ENCODE data around the gene CTRB2. TPM values are rescaled to one million over a fixed set of nuclear protein-coding genes. Genes with fewer than 3 reads are reported as not detected.

Gene CTRB2
- total RNA-seq, 2 donors from 2014 or later = not detected

DNA sequence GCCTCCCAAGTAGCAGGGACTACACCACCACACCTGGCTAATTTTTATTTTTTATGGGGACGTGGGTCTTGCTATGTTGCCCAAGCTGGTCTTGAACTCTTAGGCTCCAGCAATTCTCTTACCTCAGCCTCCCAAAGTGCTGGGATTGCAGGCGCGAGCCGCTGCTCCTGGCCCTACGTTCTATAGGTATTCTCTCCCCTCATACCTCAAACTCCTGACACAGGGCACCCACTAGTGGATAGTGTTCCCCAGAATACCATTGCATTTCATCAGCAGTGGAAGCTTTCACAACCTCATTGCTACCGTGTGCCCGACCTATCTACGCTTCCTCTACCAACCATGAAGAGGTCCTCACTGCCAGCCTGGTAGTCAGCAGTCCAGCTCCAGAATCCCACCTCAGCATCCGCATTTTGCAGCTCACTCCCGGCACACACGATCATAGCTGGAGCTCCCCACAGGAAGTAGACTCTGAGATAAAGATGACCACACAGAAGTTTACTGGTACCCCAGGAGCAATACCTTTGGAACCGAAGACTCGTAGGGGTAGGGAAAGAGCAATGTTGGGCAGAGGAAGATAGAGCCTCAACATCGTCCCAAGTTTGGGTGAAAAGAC is 9.3 kb downstream of the CTRB2 start:
- no peak for DNase-seq (ENCODE audit: low spot score)
- Histone ChIP-seq H3K27ac (no peak overlapping the region), H3K4me3 (peak overlapping the region in 1 of 2 donors; percentile 16), H3K36me3 (no peaks in the 10 kb centered on the region), H3K27me3 (no peaks in the 10 kb centered on the region), H3K4me1 (peaks cover 0 to 12% of the 10 kb centered on the region in 2 donors), H3K9me3 (no peaks in the 10 kb centered on the region)
- TF ChIP-seq, protein P1, sequence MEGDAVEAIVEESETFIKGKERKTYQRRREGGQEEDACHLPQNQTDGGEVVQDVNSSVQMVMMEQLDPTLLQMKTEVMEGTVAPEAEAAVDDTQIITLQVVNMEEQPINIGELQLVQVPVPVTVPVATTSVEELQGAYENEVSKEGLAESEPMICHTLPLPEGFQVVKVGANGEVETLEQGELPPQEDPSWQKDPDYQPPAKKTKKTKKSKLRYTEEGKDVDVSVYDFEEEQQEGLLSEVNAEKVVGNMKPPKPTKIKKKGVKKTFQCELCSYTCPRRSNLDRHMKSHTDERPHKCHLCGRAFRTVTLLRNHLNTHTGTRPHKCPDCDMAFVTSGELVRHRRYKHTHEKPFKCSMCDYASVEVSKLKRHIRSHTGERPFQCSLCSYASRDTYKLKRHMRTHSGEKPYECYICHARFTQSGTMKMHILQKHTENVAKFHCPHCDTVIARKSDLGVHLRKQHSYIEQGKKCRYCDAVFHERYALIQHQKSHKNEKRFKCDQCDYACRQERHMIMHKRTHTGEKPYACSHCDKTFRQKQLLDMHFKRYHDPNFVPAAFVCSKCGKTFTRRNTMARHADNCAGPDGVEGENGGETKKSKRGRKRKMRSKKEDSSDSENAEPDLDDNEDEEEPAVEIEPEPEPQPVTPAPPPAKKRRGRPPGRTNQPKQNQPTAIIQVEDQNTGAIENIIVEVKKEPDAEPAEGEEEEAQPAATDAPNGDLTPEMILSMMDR (IDR thresholded peaks at IDR 0.05) = no peak

DNA sequence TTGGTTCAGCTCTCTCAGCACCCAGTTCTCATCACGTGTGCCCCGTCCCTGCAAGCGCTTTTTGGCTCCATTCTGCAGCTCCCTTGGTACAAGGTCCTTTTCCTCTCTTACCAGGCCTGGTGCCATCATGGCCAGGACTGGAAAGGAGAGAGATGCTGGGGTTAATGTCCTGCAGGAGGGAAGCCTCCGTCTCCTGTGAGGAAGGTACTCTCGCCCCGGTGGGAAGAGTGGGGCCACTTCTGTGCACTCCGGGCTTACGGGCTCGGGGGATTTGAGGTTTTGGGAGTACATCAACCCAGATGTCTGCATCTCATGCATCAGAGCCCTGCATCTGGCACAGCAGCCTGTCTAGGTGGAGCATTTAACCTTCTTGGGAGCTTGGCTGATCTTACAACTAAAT is 10.1 kb downstream of the CTRB2 start:
- Histone ChIP-seq H3K36me3 (no peaks in the 10 kb centered on the region), H3K4me3 (no peak overlapping the region), H3K9me3 (no peaks in the 10 kb centered on the region), H3K4me1 (peaks cover 0 to 12% of the 10 kb centered on the region in 2 donors), H3K27me3 (no peaks in the 10 kb centered on the region), H3K27ac (no peak overlapping the region)
- TF ChIP-seq, protein P1 (IDR thresholded peaks at IDR 0.05) = no peak
- DNase-seq (ENCODE audit: low spot score) = no peak

DNA sequence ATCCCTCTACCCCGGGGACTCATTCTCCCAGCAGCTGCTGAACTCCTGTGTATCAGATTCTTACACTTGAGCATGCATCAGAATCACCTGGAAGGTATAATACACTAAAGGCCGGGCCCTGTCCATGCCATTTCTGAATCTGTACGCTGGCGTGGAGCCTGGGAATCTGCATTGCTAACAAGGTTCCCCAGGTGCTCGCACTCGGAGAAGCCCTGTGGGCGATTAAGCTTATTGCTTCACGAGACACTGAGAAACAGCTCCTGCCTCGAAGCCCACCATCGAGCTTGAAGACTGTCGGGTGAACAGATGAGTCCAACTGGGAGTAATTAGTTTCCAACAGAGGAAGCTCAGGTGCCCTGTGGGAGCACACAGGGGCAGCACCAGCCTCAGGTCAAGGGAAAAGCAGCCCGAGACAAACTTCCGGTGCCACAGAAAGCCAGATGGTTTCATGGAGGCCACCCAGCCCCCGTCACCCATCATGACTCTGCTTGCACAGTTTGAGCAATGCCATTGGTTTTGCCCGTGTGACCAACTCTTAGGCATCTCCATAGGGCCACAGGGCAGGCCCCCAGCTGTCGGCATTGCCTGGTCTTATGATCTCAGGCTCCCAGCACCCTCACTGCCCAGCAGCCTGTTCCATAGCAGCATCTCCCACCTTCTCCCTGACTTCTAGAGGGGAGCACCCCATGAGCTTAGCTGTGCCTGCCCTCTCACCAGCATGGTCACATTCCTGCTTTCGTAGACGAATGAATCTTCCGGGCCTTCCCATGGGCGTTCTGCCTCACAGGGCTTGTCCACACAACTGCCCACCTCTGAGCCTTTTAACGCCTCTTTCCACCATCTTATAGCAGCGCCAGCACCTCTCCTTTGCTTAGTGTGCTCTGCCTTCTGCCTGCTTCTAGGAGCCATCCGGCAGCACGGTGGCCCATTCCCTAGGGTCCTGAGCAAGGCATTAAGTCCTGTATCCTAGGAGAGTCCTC is 10.9 kb downstream of the CTRB2 start:
- TF ChIP-seq, protein P1 (IDR thresholded peaks at IDR 0.05) = no peak
- Histone ChIP-seq H3K27ac (no peak overlapping the region), H3K4me1 (peaks cover 0 to 12% of the 10 kb centered on the region in 2 donors), H3K27me3 (no peaks in the 10 kb centered on the region), H3K36me3 (no peaks in the 10 kb centered on the region), H3K9me3 (no peaks in the 10 kb centered on the region), H3K4me3 (no peak overlapping the region)
- DNase-seq (ENCODE audit: low spot score) = no peak

DNA sequence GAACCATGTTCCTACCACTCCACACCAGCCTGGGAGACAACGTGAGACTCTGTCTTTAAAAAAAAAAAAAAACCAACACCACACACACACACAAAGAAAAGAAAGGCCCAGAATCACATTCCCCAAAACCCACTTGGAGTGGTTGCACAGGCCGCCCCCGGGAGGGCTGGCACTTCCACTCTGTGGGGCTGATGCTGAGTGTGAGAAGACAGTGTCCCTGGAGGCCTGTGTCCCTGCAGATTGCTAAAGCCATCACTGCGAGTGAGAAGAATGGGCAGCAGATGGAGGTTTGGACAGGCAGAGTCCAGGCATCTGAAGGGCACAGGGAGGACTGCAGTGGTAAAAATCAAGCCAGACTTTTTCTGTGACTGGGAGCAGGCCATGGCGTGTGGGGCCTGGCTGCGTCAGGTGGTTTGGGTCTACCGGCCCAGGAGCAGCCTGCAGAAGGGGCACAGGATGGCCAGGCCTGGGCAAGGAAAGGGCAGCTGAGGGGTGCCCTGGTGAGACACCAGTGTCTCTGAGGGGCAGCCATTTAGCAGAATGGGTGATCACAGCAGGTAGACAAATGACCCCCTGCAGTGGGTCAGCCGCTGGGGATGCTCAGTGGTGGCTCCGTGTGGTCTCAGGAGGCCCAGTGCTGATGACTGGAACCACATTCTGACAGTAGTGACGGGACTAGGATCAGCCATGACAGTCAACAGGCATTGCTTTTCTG is 13.1 kb downstream of the CTRB2 start:
- TF ChIP-seq, protein P1 (IDR thresholded peaks at IDR 0.05) = no peak
- no peaks in the 10 kb centered on the region for H3K27me3 ChIP-seq
- H3K4me3 ChIP-seq = no peak overlapping the region
- no peaks in the 10 kb centered on the region for H3K36me3 ChIP-seq
- no peaks in the 10 kb centered on the region for H3K4me1 ChIP-seq
- H3K27ac ChIP-seq = no peak overlapping the region
- no peaks in the 10 kb centered on the region for H3K9me3 ChIP-seq
- no peak for DNase-seq (ENCODE audit: low spot score)

DNA sequence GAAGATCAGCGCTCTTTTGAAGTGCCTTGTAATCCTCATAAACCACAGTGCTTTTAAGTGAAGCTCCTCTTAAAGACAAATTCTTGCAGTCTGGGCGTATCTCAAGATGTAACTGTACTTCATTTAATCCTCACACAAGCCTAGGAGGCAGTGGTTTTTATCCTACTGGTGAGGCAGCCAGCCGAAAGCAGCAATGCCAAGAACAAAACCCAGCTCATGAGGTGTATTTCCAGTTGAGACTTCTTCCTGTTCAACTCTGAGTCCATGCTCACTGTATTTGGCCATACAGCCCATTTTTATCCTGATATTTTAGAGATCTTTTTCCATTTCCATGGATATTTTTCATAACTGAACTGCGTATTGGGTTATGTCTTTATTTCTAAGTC is 13.7 kb downstream of the CTRB2 start:
- no peaks in the 10 kb centered on the region for H3K9me3 ChIP-seq
- TF ChIP-seq, protein P1 (IDR thresholded peaks at IDR 0.05) = no peak
- H3K36me3 ChIP-seq = no peaks in the 10 kb centered on the region
- H3K27ac ChIP-seq = no peak overlapping the region
- H3K27me3 ChIP-seq = no peaks in the 10 kb centered on the region
- H3K4me1 ChIP-seq = no peaks in the 10 kb centered on the region
- no peak overlapping the region for H3K4me3 ChIP-seq
- no peak for DNase-seq (ENCODE audit: low spot score)

All from right atrium auricular region (tissue), 2 donors.